ENCODE results near the gene ADD3.

Gene ADD3

GRCh38 chr10:110091830-110092229 is 84.0 kb downstream of the ADD3 start:
- ChIA-PET CTCF (no interaction called here), POLR2A (no interaction called here)
- no peak for DNase-seq (ENCODE audit: extremely low spot score)
- TF ChIP-seq ZNF384 (IDR thresholded peaks at IDR 0.05) (no peak), FOXA1 (IDR thresholded peaks at IDR 0.05) (no peak), SUZ12 (IDR thresholded peaks at IDR 0.05) (no peak), NFRKB (IDR thresholded peaks at IDR 0.05) (no peak), FOXM1 (IDR thresholded peaks at IDR 0.05; ENCODE audit: borderline replicate concordance) (no peak), LEF1 (IDR thresholded peaks at IDR 0.05; ENCODE audit: borderline replicate concordance) (no peak), L3MBTL2 (conservative IDR thresholded peaks at IDR 0.05) (no peak), ELF4 (IDR thresholded peaks at IDR 0.05) (no peak), ARNT (IDR thresholded peaks at IDR 0.05) (no peak), TARDBP (IDR thresholded peaks at IDR 0.05) (no peak)

DNA sequence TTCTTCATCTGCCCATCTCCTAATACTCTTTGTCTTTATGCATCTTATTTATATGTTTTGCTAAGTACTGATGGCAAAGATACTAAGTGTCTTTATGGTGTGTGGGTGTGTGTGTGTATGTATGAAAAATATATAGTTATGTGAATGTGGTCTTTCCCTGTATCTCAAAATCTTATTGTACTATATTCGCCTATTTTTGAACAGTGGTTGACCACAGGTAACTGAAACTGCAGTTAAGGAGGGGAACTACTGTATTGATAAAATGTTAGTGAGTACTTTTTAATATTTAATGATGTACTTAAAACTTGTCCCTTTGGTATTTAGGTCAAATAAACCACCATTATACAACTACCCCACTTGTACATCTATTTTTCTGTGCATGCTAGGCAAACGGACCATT is 85.9 kb downstream of the ADD3 start:
- ChIA-PET POLR2A (no interaction called here), CTCF (no interaction called here)
- TF ChIP-seq NFRKB (IDR thresholded peaks at IDR 0.05) (no peak), ELF4 (IDR thresholded peaks at IDR 0.05) (no peak), CTBP1 (IDR thresholded peaks at IDR 0.05; ENCODE audit: borderline replicate concordance) (no peak), FOXA1 (IDR thresholded peaks at IDR 0.05) (no peak), SUZ12 (IDR thresholded peaks at IDR 0.05) (no peak), SP1 (IDR thresholded peaks at IDR 0.05) (no peak), LEF1 (IDR thresholded peaks at IDR 0.05; ENCODE audit: borderline replicate concordance) (no peak), HDGF (IDR thresholded peaks at IDR 0.05; ENCODE audit: borderline replicate concordance) (no peak), L3MBTL2 (conservative IDR thresholded peaks at IDR 0.05) (no peak), BHLHE40 (IDR thresholded peaks at IDR 0.05; ENCODE audit: borderline replicate concordance) (no peak), ZNF384 (IDR thresholded peaks at IDR 0.05) (no peak), FOXK2 (IDR thresholded peaks at IDR 0.05) (no peak), FOXM1 (IDR thresholded peaks at IDR 0.05; ENCODE audit: borderline replicate concordance) (no peak), ARNT (IDR thresholded peaks at IDR 0.05) (no peak), TARDBP (IDR thresholded peaks at IDR 0.05) (no peak)
- TF ChIP-seq, protein P1, sequence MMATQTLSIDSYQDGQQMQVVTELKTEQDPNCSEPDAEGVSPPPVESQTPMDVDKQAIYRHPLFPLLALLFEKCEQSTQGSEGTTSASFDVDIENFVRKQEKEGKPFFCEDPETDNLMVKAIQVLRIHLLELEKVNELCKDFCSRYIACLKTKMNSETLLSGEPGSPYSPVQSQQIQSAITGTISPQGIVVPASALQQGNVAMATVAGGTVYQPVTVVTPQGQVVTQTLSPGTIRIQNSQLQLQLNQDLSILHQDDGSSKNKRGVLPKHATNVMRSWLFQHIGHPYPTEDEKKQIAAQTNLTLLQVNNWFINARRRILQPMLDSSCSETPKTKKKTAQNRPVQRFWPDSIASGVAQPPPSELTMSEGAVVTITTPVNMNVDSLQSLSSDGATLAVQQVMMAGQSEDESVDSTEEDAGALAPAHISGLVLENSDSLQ (IDR thresholded peaks at IDR 0.05) = no peak
- no peak for DNase-seq (ENCODE audit: extremely low spot score)

GRCh38 chr10:110094786-110095185 is 87.0 kb downstream of the ADD3 start:
- no peak for TF ChIP-seq ARNT (IDR thresholded peaks at IDR 0.05)
- no peak for DNase-seq (ENCODE audit: extremely low spot score)
- POLR2A ChIA-PET = interaction anchor here (0.7 kb wide), 1 partner anchor 210 kb away, joined by 3 read pairs; the partner anchor contains the start of gene SMNDC1
- CTCF ChIA-PET = no interaction called here

DNA sequence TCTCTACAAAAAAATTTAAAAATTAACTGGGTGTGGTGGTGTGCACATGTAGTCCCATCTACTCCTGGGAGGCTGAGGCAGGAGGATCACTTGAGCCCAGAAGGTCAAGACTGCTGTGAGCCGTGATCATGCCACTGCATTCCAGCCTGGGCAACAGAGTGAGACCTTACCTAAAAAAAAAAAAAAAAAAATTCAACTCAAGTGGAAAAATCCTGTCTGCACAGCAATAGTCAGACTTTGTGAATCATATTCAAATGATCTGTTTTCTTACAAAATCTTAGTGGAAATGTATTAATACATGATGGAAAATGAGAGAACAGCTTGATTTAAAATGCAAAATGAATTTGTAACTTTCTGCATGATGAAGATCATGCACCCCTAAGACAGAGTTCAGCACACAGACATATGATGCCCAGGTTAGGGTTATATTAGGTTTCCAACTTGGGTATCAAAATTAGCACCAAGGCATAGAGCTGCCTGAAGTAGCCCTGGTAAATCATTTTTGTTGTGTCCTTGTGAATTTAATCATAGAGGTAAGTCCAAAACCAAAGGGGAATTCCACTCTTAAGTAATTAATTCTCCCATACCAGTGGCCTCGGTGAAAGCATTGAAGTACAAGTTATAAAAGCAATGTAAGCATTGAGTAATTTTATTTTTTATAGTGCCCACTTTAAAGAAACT is 93.8 kb downstream of the ADD3 start:
- POLR2A ChIA-PET = no interaction called here
- CTCF ChIA-PET = no interaction called here
- no peak for TF ChIP-seq FOXA1 (IDR thresholded peaks at IDR 0.05)
- no peak for TF ChIP-seq SP1 (IDR thresholded peaks at IDR 0.05)
- TF ChIP-seq ZNF384 (IDR thresholded peaks at IDR 0.05) = no peak
- no peak for TF ChIP-seq FOXK2 (IDR thresholded peaks at IDR 0.05)
- no peak for TF ChIP-seq SUZ12 (IDR thresholded peaks at IDR 0.05)
- no peak for TF ChIP-seq FOXM1 (IDR thresholded peaks at IDR 0.05; ENCODE audit: borderline replicate concordance)
- DNase-seq (ENCODE audit: extremely low spot score) = no peak

GRCh38 chr10:110103921-110104461 is 96.2 kb downstream of the ADD3 start:
- ChIA-PET CTCF (interaction anchor here (0.9 kb wide), 1 partner anchor 224 kb away, joined by 3 read pairs; no protein-coding TSS in a partner anchor), POLR2A (no interaction called here)
- no peak for DNase-seq (ENCODE audit: extremely low spot score)
- TF ChIP-seq FOXA1 (IDR thresholded peaks at IDR 0.05) (no peak), L3MBTL2 (conservative IDR thresholded peaks at IDR 0.05) (no peak), TARDBP (IDR thresholded peaks at IDR 0.05) (no peak), ARNT (IDR thresholded peaks at IDR 0.05) (no peak), FOXM1 (IDR thresholded peaks at IDR 0.05; ENCODE audit: borderline replicate concordance) (no peak), SUZ12 (IDR thresholded peaks at IDR 0.05) (no peak), LEF1 (IDR thresholded peaks at IDR 0.05; ENCODE audit: borderline replicate concordance) (no peak), ZNF384 (IDR thresholded peaks at IDR 0.05) (no peak), FOXK2 (IDR thresholded peaks at IDR 0.05) (no peak), HDGF (IDR thresholded peaks at IDR 0.05; ENCODE audit: borderline replicate concordance) (no peak), ELF4 (IDR thresholded peaks at IDR 0.05) (no peak), BHLHE40 (IDR thresholded peaks at IDR 0.05; ENCODE audit: borderline replicate concordance) (no peak), CTBP1 (IDR thresholded peaks at IDR 0.05; ENCODE audit: borderline replicate concordance) (no peak), SP1 (IDR thresholded peaks at IDR 0.05) (no peak)

DNA sequence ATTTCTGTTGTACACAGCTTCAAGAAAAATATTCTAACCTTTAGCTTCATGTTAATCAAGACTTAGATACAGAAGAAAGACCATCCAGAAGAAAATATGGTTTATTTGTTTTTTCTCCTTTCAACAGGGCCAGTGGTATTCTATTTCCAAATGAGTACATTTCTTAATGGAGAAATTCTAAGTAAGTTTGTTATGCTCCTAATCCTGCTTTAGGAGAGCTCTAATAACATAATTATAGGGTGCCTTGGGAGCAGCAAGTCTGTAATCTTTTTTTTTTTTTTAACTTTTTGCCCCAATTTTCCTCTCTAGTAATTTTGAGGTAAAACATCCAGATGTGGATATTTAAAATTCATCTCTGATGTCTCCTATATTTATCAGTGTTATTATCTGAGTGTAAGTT is 98.1 kb downstream of the ADD3 start:
- ChIA-PET POLR2A (no interaction called here), CTCF (no interaction called here)
- DNase-seq (ENCODE audit: extremely low spot score) = no peak
- TF ChIP-seq L3MBTL2 (conservative IDR thresholded peaks at IDR 0.05) (no peak), FOXA1 (IDR thresholded peaks at IDR 0.05) (no peak), SP1 (IDR thresholded peaks at IDR 0.05) (no peak), TARDBP (IDR thresholded peaks at IDR 0.05) (no peak), CTBP1 (IDR thresholded peaks at IDR 0.05; ENCODE audit: borderline replicate concordance) (no peak), FOXM1 (IDR thresholded peaks at IDR 0.05; ENCODE audit: borderline replicate concordance) (no peak), ELF4 (IDR thresholded peaks at IDR 0.05) (no peak), SUZ12 (IDR thresholded peaks at IDR 0.05) (no peak), ZNF384 (IDR thresholded peaks at IDR 0.05) (no peak), BHLHE40 (IDR thresholded peaks at IDR 0.05; ENCODE audit: borderline replicate concordance) (no peak), LEF1 (IDR thresholded peaks at IDR 0.05; ENCODE audit: borderline replicate concordance) (no peak), ARNT (IDR thresholded peaks at IDR 0.05) (no peak), FOXK2 (IDR thresholded peaks at IDR 0.05) (no peak), NFRKB (IDR thresholded peaks at IDR 0.05) (no peak), HDGF (IDR thresholded peaks at IDR 0.05; ENCODE audit: borderline replicate concordance) (no peak)
- TF ChIP-seq, protein P1 (IDR thresholded peaks at IDR 0.05) = no peak
